ENCODE data around the gene ZNF729. TPM values are rescaled to one million over a fixed set of nuclear protein-coding genes. Genes with fewer than 3 reads are reported as not detected.

Gene ZNF729
- total RNA-seq (2022; extraction: Qiagen RNA extraction) = not detected in 5 replicates

GRCh38 chr19:22286151-22286810 is at the start of gene ZNF729:
Gene ZNF729, plus strand, starts transcription at chr19:22286441. Its CDS starts 85 bp downstream, at chr19:22286526.

Other genes with a start within 250 kb of the ZNF729 start
- 0.10 TPM in 1 of 5 replicates, not detected in the others for gene ZNF257, start 234.0 kb upstream of the ZNF729 start, total RNA-seq (2022; extraction: Qiagen RNA extraction)
- gene ZNF676, start 89.5 kb upstream of the ZNF729 start, total RNA-seq (2022; extraction: Qiagen RNA extraction) = not detected in 5 replicates
- gene ZNF98, start 135.9 kb downstream of the ZNF729 start, total RNA-seq (2022; extraction: Qiagen RNA extraction) = not detected in 5 replicates

Data from A549 treated with AZD2906 at 1 μM for 4 hours (cell line).